ENCODE results near the gene CDH13. TPM values are rescaled to one million over a fixed set of nuclear protein-coding genes. Genes with fewer than 3 reads are reported as not detected.

Gene CDH13
- total RNA-seq, 4 donors from 2014 or later, result 3.1 to 13.5 (median 8.9) TPM

DNA sequence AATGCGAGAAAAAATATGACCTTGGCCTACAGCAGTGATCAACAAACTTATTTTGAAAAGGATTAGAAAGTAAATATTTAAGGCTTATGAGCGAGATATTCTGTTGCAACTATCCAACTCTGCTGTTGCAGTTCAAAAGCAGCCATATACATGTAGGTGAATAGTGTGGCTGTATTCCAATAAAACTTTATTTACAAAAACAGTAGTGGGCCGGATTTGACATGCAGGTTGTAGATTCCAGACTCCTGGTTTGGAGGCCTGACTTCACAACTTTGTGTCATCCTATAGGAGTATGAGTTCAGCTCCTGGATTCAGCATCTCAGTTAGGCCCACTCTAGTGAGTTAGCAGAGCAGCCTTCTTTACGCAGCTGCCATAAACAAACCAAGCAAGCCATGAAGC lies 386.3 kb downstream of the CDH13 start:
- Histone ChIP-seq H3K4me3 (no peak overlapping the region), H3K36me3 (no peaks in the 10 kb centered on the region), H3K27me3 (no peaks in the 10 kb centered on the region), H3K27ac (replicated peaks in 1 of 4) (no peak overlapping the region), H3K9me3 (no peaks in the 10 kb centered on the region), H3K4me1 (no peaks in the 10 kb centered on the region)
- no peak for DNase-seq (ENCODE audit: extremely low spot score)
- WGBS, result 97% methylated on average over 4 of the region's 4 CpGs
- TF ChIP-seq CTCF (IDR thresholded peaks at IDR 0.05) (no peak), EP300 (IDR thresholded peaks at IDR 0.05) (no peak), POLR2A (IDR thresholded peaks at IDR 0.05; ENCODE audit: low read depth) (no peak), POLR2AphosphoS5 (IDR thresholded peaks at IDR 0.05) (no peak)
- intact Hi-C loops (cut with DNase I), result no loop called here

DNA sequence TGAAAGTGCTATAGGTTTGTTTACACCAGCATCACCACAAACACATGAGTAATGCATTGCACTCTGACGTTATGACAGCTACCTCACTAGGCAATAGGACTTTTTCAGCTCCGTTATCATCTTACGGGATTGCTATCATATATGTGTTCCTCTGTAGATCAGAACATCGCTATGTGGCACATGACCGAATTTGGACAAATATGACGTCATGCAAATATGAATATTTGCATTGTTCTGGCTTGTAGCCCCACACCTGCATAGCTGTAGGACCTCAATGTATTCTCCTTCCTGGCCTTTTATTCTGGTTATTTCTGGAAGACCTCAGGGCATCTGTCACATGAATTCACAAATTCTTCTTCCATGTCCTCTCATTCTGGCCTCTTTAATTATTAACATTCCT lies 393.2 kb downstream of the CDH13 start:
- TF ChIP-seq POLR2AphosphoS5 (IDR thresholded peaks at IDR 0.05) (no peak), CTCF (IDR thresholded peaks at IDR 0.05) (no peak), EP300 (IDR thresholded peaks at IDR 0.05) (no peak), POLR2A (IDR thresholded peaks at IDR 0.05; ENCODE audit: low read depth) (no peak)
- Histone ChIP-seq H3K4me3 (no peak overlapping the region), H3K4me1 (no peaks in the 10 kb centered on the region), H3K9me3 (no peaks in the 10 kb centered on the region), H3K36me3 (no peaks in the 10 kb centered on the region), H3K27ac (replicated peaks in 1 of 4) (no peak overlapping the region), H3K27me3 (no peaks in the 10 kb centered on the region)
- intact Hi-C loops (cut with DNase I), result no loop called here
- no peak for DNase-seq (ENCODE audit: extremely low spot score)
- 95% methylated on average over 6 of the region's 6 CpGs for WGBS

GRCh38 chr16:83021045-83021444 lies 394.3 kb downstream of the CDH13 start:
- intact Hi-C loops (cut with DNase I), result no loop called here
- 87% methylated on average over 6 of the region's 6 CpGs for WGBS
- TF ChIP-seq CTCF (IDR thresholded peaks at IDR 0.05) (no peak), POLR2AphosphoS5 (IDR thresholded peaks at IDR 0.05) (no peak), EP300 (IDR thresholded peaks at IDR 0.05) (no peak), POLR2A (IDR thresholded peaks at IDR 0.05; ENCODE audit: low read depth) (no peak)
- H3K4me3 ChIP-seq, result no peak overlapping the region
- no peaks in the 10 kb centered on the region for H3K27me3 ChIP-seq
- no peaks in the 10 kb centered on the region for H3K36me3 ChIP-seq
- no peak for DNase-seq (ENCODE audit: extremely low spot score)
- H3K9me3 ChIP-seq, result no peaks in the 10 kb centered on the region
- no peak overlapping the region for H3K27ac ChIP-seq (replicated peaks in 1 of 4)
- no peaks in the 10 kb centered on the region for H3K4me1 ChIP-seq

- Histone ChIP-seq H3K36me3 (no peaks in the 10 kb centered on the region), H3K9me3 (no peaks in the 10 kb centered on the region), H3K27me3 (no peaks in the 10 kb centered on the region), H3K4me1 (no peaks in the 10 kb centered on the region), H3K27ac (replicated peaks in 1 of 4) (no peak overlapping the region), H3K4me3 (no peak overlapping the region)
- intact Hi-C loops (cut with DNase I), result no loop called here
- no peak for DNase-seq (ENCODE audit: extremely low spot score)
- WGBS, result 89% methylated on average over 3 of the region's 3 CpGs
- TF ChIP-seq POLR2A (IDR thresholded peaks at IDR 0.05; ENCODE audit: low read depth) (no peak), CTCF (IDR thresholded peaks at IDR 0.05) (no peak)
These were observed 395.0 kb downstream of the CDH13 start for GRCh38 chr16:83021746-83022145.

- Histone ChIP-seq H3K9me3 (no peaks in the 10 kb centered on the region), H3K36me3 (no peaks in the 10 kb centered on the region), H3K27me3 (no peaks in the 10 kb centered on the region), H3K4me3 (no peak overlapping the region), H3K27ac (replicated peaks in 1 of 4) (no peak overlapping the region), H3K4me1 (no peaks in the 10 kb centered on the region)
- no peak for DNase-seq (ENCODE audit: extremely low spot score)
- intact Hi-C loops (cut with DNase I), result no loop called here
- WGBS, result 86% methylated on average over 4 of the region's 4 CpGs
- TF ChIP-seq POLR2AphosphoS5 (IDR thresholded peaks at IDR 0.05), result no peak
- TF ChIP-seq POLR2A (IDR thresholded peaks at IDR 0.05; ENCODE audit: low read depth), result no peak
- no peak for TF ChIP-seq EP300 (IDR thresholded peaks at IDR 0.05)
- no peak for TF ChIP-seq CTCF (IDR thresholded peaks at IDR 0.05)
These were observed 396.2 kb downstream of the CDH13 start for GRCh38 chr16:83023011-83023410.

Measured in esophagus muscularis mucosa (tissue), 4 donors.